Epithelial cell of esophagus (primary cell): ENCODE results near the gene RELB.
"Not testable (repeated sequence)": the region's sequence is repeated elsewhere in the genome, so short reads cannot be mapped to it uniquely, and the experiment has no call there.

Experiments used
- DNase-seq: peaks from one replicate; pipeline ENCODE4 v3.0.0; 2010; ENCODE audit warnings: low read depth
- H3K4me3 ChIP-seq: 2 replicates; pipeline ENCODE4 v1.5.1; 2011; ENCODE audit warnings: mild to moderate bottlenecking, low read length, control low read depth
- CTCF ChIP-seq: IDR thresholded peaks from 2 replicates; pipeline ENCODE4 v1.5.1; 2011; ENCODE audit warnings: low read depth, mild to moderate bottlenecking, low read length, control low read depth, inconsistent platforms; ENCODE audit not compliant: insufficient read depth; ENCODE audit errors: missing control alignments

Gene RELB

GRCh38 chr19:44993526-44993925, 7.7 kb upstream of the RELB start:
- no peak for TF ChIP-seq CTCF
- H3K4me3 ChIP-seq, result no peak overlapping the region
- no peak for DNase-seq

- no peak for DNase-seq
- no peak overlapping the region for H3K4me3 ChIP-seq
- TF ChIP-seq CTCF, result no peak
Observed at GRCh38 chr19:44993926-44994537, 7.2 kb upstream of the RELB start.

- no peak for DNase-seq
- no peak overlapping the region for H3K4me3 ChIP-seq
- no peak for TF ChIP-seq CTCF
Observed at GRCh38 chr19:44998025-44998424, 3.2 kb upstream of the RELB start.

GRCh38 chr19:44999131-44999925, 1.9 kb upstream of the RELB start:
- DNase-seq, H3K4me3 ChIP-seq: not testable (repeated sequence)

GRCh38 chr19:45000665-45001064, 599 bp upstream of the RELB start:
- peak overlapping the region; percentile 31 for H3K4me3 ChIP-seq
- DNase-seq, result not testable (repeated sequence)

GRCh38 chr19:45003485-45003884, 2.2 kb downstream of the RELB start:
- no peak for DNase-seq
- no peak for TF ChIP-seq CTCF

GRCh38 chr19:45005787-45006186, 4.5 kb downstream of the RELB start:
- H3K4me3 ChIP-seq, result no peak overlapping the region
- no peak for TF ChIP-seq CTCF
- DNase-seq, result no peak

More at GRCh38 chr19:45003485-45003884, 2.2 kb downstream of the RELB start:
- H3K4me3 ChIP-seq, result no peak overlapping the region

GRCh38 chr19:45008552-45008951, 7.3 kb downstream of the RELB start:
- no peak overlapping the region for H3K4me3 ChIP-seq

More at GRCh38 chr19:45008552-45008951, 7.3 kb downstream of the RELB start:
- DNase-seq, result no peak
- TF ChIP-seq CTCF, result no peak
